ENCODE data around the gene GPC6.

GRCh38 chr13:93936901-93937300 lies 710.3 kb downstream of the GPC6 start:
- TF ChIP-seq POLR2A (IDR thresholded peaks at IDR 0.05; ENCODE audit: low read depth, low read length) (no peak), POLR2AphosphoS5 (IDR thresholded peaks at IDR 0.05; ENCODE audit: low read depth, low read length) (no peak), TAF1 (IDR thresholded peaks at IDR 0.05; ENCODE audit: borderline replicate concordance, low read depth, low read length) (no peak)
